Measurements from ENCODE around the gene HECTD4. TPM values are rescaled to one million over a fixed set of nuclear protein-coding genes. Genes with fewer than 3 reads are reported as not detected.

The HECTD4 gene
- total RNA-seq, 1 experiment from 2014 or later = 30.0 TPM

DNA sequence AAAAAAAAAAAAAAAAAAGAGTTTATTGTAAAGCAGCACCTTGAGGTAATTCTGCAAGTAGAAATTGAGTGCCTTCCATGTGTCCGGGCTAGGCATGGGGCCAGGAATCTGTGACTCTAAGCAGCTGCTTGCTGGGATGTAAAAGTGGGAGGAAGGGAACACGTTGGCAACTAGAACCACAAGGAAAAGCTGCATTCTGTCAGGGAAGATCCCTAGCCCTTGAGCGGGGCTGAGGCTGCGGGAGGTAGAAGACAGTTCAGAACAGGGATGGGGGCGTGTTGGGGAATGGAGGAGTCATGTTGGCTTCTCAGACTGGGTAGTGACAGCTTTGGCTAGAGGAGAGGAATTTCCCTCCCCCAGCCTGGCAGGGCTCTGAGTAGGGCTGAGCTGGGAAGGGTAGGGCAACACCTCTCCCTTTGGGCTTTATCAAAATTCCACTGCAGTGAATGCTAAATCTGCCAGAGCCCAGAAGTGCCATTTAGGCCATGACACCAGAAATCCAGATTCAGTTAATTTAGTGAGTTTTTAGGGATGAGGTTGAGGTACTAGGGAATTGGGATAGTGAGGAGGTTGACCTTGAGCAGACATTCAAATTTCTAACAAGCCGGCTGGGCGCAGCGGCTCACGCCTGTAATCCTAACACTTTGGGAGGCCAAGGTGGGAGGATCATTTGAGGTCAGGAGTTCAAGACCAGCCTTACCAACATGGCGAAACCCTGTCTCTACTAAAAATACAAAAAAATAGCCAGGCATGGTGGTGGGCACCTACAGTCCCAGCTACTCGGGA, 260.3 kb downstream of the HECTD4 start:
- no peak overlapping the region for H3K18ac ChIP-seq (ENCODE audit: insufficient read length, low read depth, low read length)
- no peak overlapping the region; a peak in 1 of 5 replicates for H3K4me3 Mint-ChIP-seq
- no peak overlapping the region for H3K4me2 ChIP-seq (ENCODE audit: insufficient read depth, insufficient read length, low read length)
- H4K5ac ChIP-seq (ENCODE audit: insufficient read length, low read depth, low read length) = no peak overlapping the region
- H3K4me1 Mint-ChIP-seq = peaks cover 24 to 27% of the 10 kb centered on the region in 2 experiments
- H3K23ac ChIP-seq (ENCODE audit: insufficient read length, low read depth, low read length) = no peak overlapping the region
- no peaks in the 10 kb centered on the region for H3K79me1 ChIP-seq (ENCODE audit: insufficient read depth, low read depth, low read length, poor library complexity, severe bottlenecking)
- H2BK12ac ChIP-seq (ENCODE audit: insufficient read length, low read depth, low read length) = no peak overlapping the region
- no peak overlapping the region for H2BK5ac ChIP-seq (ENCODE audit: insufficient read length, low read length)
- no peak overlapping the region for H3K4ac ChIP-seq (ENCODE audit: low read depth, low read length)
- H2AFZ ChIP-seq (ENCODE audit: low read length) = no peak overlapping the region
- TF ChIP-seq, protein P1, sequence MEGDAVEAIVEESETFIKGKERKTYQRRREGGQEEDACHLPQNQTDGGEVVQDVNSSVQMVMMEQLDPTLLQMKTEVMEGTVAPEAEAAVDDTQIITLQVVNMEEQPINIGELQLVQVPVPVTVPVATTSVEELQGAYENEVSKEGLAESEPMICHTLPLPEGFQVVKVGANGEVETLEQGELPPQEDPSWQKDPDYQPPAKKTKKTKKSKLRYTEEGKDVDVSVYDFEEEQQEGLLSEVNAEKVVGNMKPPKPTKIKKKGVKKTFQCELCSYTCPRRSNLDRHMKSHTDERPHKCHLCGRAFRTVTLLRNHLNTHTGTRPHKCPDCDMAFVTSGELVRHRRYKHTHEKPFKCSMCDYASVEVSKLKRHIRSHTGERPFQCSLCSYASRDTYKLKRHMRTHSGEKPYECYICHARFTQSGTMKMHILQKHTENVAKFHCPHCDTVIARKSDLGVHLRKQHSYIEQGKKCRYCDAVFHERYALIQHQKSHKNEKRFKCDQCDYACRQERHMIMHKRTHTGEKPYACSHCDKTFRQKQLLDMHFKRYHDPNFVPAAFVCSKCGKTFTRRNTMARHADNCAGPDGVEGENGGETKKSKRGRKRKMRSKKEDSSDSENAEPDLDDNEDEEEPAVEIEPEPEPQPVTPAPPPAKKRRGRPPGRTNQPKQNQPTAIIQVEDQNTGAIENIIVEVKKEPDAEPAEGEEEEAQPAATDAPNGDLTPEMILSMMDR (conservative IDR thresholded peaks at IDR 0.05) = no peak
- H3K27ac Mint-ChIP-seq = peak overlapping the region in 2 of 3 experiments; percentile 64 to 81; a peak in 4 of 7 replicates
- H3K9me3 ChIP-seq (ENCODE audit: control insufficient read depth, low read depth, low read length) = no peaks in the 10 kb centered on the region
- no peaks in the 10 kb centered on the region for H3K9me3 Mint-ChIP-seq
- H2BK15ac ChIP-seq (ENCODE audit: low read depth, low read length) = no peak overlapping the region
- H3K79me2 ChIP-seq (ENCODE audit: insufficient read depth, low read length) = no peaks in the 10 kb centered on the region; the same call in 1 of the 2 replicates
- no peaks in the 10 kb centered on the region for H4K20me1 ChIP-seq (ENCODE audit: control insufficient read depth, insufficient read depth, insufficient read length)
- H3K27ac ChIP-seq (ENCODE audit: insufficient read length, low read depth, low read length) = no peak overlapping the region
- no peak overlapping the region for H4K8ac ChIP-seq (replicated peaks; ENCODE audit: insufficient read length, low read depth, low read length)
- H2BK120ac ChIP-seq (ENCODE audit: low read depth, low read length, poor library complexity, severe bottlenecking) = no peak overlapping the region
- no peak overlapping the region for H3K56ac ChIP-seq (ENCODE audit: insufficient read length, low read depth, low read length)
- WGBS (ENCODE audit: extremely low coverage, insufficient read length, low lambda C conversion rate) = no CpG with 5 or more reads among the region's 11 CpGs
- no peak overlapping the region for H4K91ac ChIP-seq (ENCODE audit: insufficient read length, low read depth, low read length)
- DNase-seq = peak; percentile 44
- H2AK5ac ChIP-seq (ENCODE audit: insufficient read length, low read length) = no peak overlapping the region
- peaks cover 2% of the 10 kb centered on the region; the same call in 1 of the 2 replicates for H3K4me1 ChIP-seq (ENCODE audit: insufficient read depth, low read length)
- peaks cover 8% of the 10 kb centered on the region for H3K23me2 ChIP-seq (ENCODE audit: insufficient read length, low read depth, low read length, poor library complexity, severe bottlenecking)
- H3K14ac ChIP-seq (ENCODE audit: insufficient read depth, low read length) = no peak overlapping the region
- no peak overlapping the region for H3T11ph ChIP-seq (ENCODE audit: low read length)
- H3K27me3 ChIP-seq (ENCODE audit: insufficient read depth, low read length) = no peaks in the 10 kb centered on the region
- H3K9ac ChIP-seq (ENCODE audit: extremely low read depth, insufficient read length, low read length) = no peak overlapping the region
- no peaks in the 10 kb centered on the region for H3K27me3 Mint-ChIP-seq (ENCODE audit: low read depth)
- no peak overlapping the region for H2BK20ac ChIP-seq (ENCODE audit: low read depth, low read length, poor library complexity, severe bottlenecking)
- no peaks in the 10 kb centered on the region; a peak in 1 of 7 replicates for H3K36me3 Mint-ChIP-seq (ENCODE audit: insufficient read depth in 1 of 3, low read depth in 3 of 3)

Measured in H9 (cell line).